ENCODE measurements around the gene PLEKHH1. TPM values are rescaled to one million over a fixed set of nuclear protein-coding genes. Genes with fewer than 3 reads are reported as not detected.

The PLEKHH1 gene
- total RNA-seq, 1 donor from 2014 or later: 10.1 TPM

DNA sequence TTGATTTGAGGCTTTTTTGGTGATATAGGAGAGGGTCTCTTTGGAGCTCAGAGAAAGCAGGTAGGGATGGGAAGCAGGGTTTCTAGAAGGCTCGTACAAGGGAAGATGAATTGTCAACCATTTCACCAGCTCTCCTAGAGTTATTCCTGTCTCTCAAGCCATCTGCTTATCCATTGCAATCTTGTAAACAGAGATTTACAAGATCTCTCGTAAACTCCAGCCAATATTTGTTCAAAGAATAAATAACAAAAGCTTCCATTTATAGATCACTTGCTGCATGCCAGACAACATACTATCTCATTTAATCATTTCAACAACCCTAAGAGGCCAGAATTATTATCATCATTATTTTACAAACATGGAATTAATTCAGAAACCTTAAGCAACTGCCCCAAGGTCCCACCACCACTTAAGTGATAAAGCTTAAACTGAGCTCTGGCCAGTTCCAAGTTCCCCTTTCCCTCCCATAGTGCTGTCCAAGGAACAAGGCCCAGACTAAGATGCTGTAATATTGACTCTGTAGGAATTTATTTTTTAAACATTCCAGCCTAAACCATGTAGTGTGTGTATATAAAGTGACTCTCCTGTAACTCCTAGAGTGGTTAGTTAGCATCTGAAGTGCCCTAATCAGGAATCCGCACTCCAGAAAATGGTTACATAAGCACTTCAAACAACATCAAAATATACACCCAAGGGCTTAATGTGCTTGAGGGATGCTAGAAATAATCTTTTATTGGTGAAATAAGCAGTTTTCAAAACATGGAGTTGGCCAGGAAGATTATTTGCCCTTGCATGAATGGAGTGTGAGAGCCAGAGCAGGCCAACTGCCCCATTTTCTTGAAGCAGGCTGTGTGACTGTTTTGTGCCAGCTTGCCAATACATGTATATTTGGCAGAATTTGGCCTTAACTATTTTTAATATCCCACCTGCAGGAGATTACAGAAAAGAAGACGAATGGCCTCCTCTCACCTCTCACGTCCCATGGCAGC lies 2.8 kb upstream of the PLEKHH1 start:
- H3K4me1 ChIP-seq: no peaks in the 10 kb centered on the region
- TF ChIP-seq, protein P1, sequence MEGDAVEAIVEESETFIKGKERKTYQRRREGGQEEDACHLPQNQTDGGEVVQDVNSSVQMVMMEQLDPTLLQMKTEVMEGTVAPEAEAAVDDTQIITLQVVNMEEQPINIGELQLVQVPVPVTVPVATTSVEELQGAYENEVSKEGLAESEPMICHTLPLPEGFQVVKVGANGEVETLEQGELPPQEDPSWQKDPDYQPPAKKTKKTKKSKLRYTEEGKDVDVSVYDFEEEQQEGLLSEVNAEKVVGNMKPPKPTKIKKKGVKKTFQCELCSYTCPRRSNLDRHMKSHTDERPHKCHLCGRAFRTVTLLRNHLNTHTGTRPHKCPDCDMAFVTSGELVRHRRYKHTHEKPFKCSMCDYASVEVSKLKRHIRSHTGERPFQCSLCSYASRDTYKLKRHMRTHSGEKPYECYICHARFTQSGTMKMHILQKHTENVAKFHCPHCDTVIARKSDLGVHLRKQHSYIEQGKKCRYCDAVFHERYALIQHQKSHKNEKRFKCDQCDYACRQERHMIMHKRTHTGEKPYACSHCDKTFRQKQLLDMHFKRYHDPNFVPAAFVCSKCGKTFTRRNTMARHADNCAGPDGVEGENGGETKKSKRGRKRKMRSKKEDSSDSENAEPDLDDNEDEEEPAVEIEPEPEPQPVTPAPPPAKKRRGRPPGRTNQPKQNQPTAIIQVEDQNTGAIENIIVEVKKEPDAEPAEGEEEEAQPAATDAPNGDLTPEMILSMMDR (IDR thresholded peaks at IDR 0.05): no peak
- TF ChIP-seq EZH2phosphoT487 (IDR thresholded peaks at IDR 0.05): no peak
- TF ChIP-seq EZH2 (IDR thresholded peaks at IDR 0.05): no peak
- H3K4me1 Mint-ChIP-seq: peaks cover 9% of the 10 kb centered on the region
- no peaks in the 10 kb centered on the region for H3K9me3 ChIP-seq (ENCODE audit: low read depth)
- no peak overlapping the region for H3K4me2 ChIP-seq
- H3K27me3 Mint-ChIP-seq (ENCODE audit: insufficient read depth, low read depth): peaks cover 19% of the 10 kb centered on the region
- H3K36me3 Mint-ChIP-seq: no peaks in the 10 kb centered on the region
- H3K4me3 ChIP-seq: no peak overlapping the region
- no peak overlapping the region for H3K27ac ChIP-seq
- no peaks in the 10 kb centered on the region for H3K79me2 ChIP-seq (ENCODE audit: low read depth)
- H2AFZ ChIP-seq (replicated peaks): no peak overlapping the region
- H3F3A ChIP-seq (ENCODE audit: low read depth): peaks cover 18% of the 10 kb centered on the region
- no peaks in the 10 kb centered on the region for H3K9me3 Mint-ChIP-seq
- H3K36me3 ChIP-seq: no peaks in the 10 kb centered on the region
- DNase-seq (ENCODE audit: low spot score): no peak
- no peak overlapping the region for H3K27ac Mint-ChIP-seq
- peaks cover 29% of the 10 kb centered on the region for H3K27me3 ChIP-seq
- no peaks in the 10 kb centered on the region for H4K20me1 ChIP-seq (ENCODE audit: low read depth)
- no peak overlapping the region for H3K9ac ChIP-seq
- H3K4me3 Mint-ChIP-seq: no peak overlapping the region

DNA sequence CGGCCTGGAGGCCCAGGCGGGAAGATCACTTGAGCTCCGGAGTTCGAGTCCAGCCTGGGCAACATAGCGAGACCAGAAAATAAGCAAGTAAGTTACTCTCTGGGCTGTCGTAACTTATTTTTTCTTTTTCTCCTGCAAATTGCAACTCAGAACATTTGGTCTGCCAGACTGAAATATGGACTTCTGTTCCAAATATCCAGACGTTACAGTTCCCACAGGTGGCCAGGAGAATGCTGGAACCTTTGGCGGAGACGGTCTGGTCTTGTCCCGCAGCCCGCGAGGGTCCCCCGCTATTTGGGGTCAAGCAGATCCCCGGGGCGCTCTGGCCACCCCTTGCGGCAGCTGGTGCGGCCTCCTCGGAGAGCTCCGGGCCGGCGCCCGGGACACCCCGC lies 488 bp upstream of the PLEKHH1 start:
- no peak for TF ChIP-seq EZH2phosphoT487 (IDR thresholded peaks at IDR 0.05)
- TF ChIP-seq, protein P1 (IDR thresholded peaks at IDR 0.05): no peak
- TF ChIP-seq EZH2 (IDR thresholded peaks at IDR 0.05): no peak
- no peaks in the 10 kb centered on the region for H3K36me3 Mint-ChIP-seq
- Histone ChIP-seq H3F3A (ENCODE audit: low read depth) (peaks cover 18% of the 10 kb centered on the region), H4K20me1 (ENCODE audit: low read depth) (no peaks in the 10 kb centered on the region), H3K9ac (peak overlapping the region; percentile 29), H3K36me3 (no peaks in the 10 kb centered on the region), H3K27ac (no peak overlapping the region), H3K4me2 (peak overlapping the region; percentile 83), H3K4me1 (no peaks in the 10 kb centered on the region), H3K27me3 (peaks cover 20% of the 10 kb centered on the region), H3K79me2 (ENCODE audit: low read depth) (no peaks in the 10 kb centered on the region), H2AFZ (replicated peaks) (peak overlapping the region; percentile 97), H3K4me3 (peak overlapping the region; percentile 72), H3K9me3 (ENCODE audit: low read depth) (no peaks in the 10 kb centered on the region)
- no peak overlapping the region for H3K27ac Mint-ChIP-seq
- H3K9me3 Mint-ChIP-seq: no peaks in the 10 kb centered on the region
- H3K27me3 Mint-ChIP-seq (ENCODE audit: insufficient read depth, low read depth): peaks cover 15% of the 10 kb centered on the region
- peak overlapping the region; percentile 85 for H3K4me3 Mint-ChIP-seq
- H3K4me1 Mint-ChIP-seq: peaks cover 9% of the 10 kb centered on the region
- DNase-seq (ENCODE audit: low spot score): no peak

DNA sequence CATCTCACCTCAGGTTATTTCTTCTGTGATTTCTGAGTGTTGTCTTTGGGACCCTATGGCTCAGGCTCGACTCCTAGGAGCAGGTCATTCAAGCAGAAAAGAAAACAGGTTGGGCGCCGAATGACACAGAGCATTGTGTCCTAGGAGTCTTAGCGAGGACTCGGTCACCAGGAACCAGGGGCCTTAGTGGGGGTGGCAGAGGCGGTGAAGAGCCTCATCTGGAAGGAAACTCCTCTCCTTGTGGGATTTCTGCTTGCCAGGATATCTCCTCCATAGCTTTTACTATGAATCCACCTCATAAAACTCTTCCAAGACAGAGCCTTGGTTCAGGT lies 630 bp downstream of the PLEKHH1 start:
- peaks cover 15% of the 10 kb centered on the region for H3K27me3 Mint-ChIP-seq (ENCODE audit: insufficient read depth, low read depth)
- peak overlapping the region; percentile 88 for H3K4me3 Mint-ChIP-seq
- Histone ChIP-seq H2AFZ (replicated peaks) (peak overlapping the region; percentile 97), H3K79me2 (ENCODE audit: low read depth) (no peaks in the 10 kb centered on the region), H4K20me1 (ENCODE audit: low read depth) (peaks cover 7% of the 10 kb centered on the region), H3K9me3 (ENCODE audit: low read depth) (no peaks in the 10 kb centered on the region), H3K27ac (no peak overlapping the region), H3K4me1 (peaks cover 8% of the 10 kb centered on the region), H3K4me3 (peak overlapping the region; percentile 72), H3K36me3 (no peaks in the 10 kb centered on the region), H3K4me2 (peak overlapping the region; percentile 83), H3K27me3 (peaks cover 20% of the 10 kb centered on the region), H3F3A (ENCODE audit: low read depth) (peaks cover 26% of the 10 kb centered on the region), H3K9ac (peak overlapping the region; percentile 29)
- DNase-seq (ENCODE audit: low spot score): peak; percentile 57
- H3K27ac Mint-ChIP-seq: no peak overlapping the region
- no peaks in the 10 kb centered on the region for H3K36me3 Mint-ChIP-seq
- H3K9me3 Mint-ChIP-seq: no peaks in the 10 kb centered on the region
- TF ChIP-seq EZH2phosphoT487 (IDR thresholded peaks at IDR 0.05): no peak
- TF ChIP-seq, protein P1 (IDR thresholded peaks at IDR 0.05): no peak
- H3K4me1 Mint-ChIP-seq: peaks cover 9% of the 10 kb centered on the region
